ENCODE results near the gene BDP1. TPM values are rescaled to one million over a fixed set of nuclear protein-coding genes. Genes with fewer than 3 reads are reported as not detected.
"Not testable (repeated sequence)": the region's sequence is repeated elsewhere in the genome, so short reads cannot be mapped to it uniquely, and the experiment has no call there.

BDP1 gene
- total RNA-seq, 4 donors from 2014 or later = 17.9 to 68.9 (median 30.7) TPM

- H3K36me3 ChIP-seq = no peaks in the 10 kb centered on the region
- intact Hi-C loops (cut with DNase I; ENCODE audit: low total_unique reads) = no loop called here
Observed at GRCh38 chr5:71492817-71493615, 37.6 kb downstream of the BDP1 start.

DNA sequence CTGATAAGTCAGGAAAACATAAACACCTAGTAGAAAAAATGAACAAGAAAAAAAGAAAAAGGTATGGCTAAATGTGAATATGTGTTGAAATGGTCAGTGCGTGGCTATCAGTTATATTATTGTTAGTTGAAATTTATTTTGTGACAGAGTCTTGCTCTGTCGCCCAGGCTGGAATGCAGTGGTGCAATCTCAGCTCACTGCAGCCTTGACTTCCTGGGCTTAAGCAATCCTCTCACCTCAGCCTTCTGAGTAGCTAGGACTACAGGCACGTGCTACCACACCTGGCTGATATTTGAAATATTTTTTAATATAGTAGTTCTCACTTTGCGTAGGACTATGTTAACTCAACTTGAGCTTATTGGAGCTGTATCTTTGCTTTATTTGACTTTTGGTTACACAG lies 38.8 kb downstream of the BDP1 start:
- DNase-seq; H3K27ac ChIP-seq; H3K27me3 ChIP-seq; intact Hi-C loops (cut with DNase I; ENCODE audit: low total_unique reads); H3K4me1 ChIP-seq; H3K9me3 ChIP-seq; H3K4me3 ChIP-seq; H3K36me3 ChIP-seq: not testable (repeated sequence)

More at GRCh38 chr5:71492817-71493615, 37.6 kb downstream of the BDP1 start:
- Histone ChIP-seq H3K27ac (no peak overlapping the region), H3K27me3 (no peaks in the 10 kb centered on the region), H3K4me3 (no peak overlapping the region), H3K9me3 (no peaks in the 10 kb centered on the region), H3K4me1 (no peaks in the 10 kb centered on the region)
- no peak for TF ChIP-seq POLR2A (IDR thresholded peaks at IDR 0.05)
- no peak for DNase-seq

DNA sequence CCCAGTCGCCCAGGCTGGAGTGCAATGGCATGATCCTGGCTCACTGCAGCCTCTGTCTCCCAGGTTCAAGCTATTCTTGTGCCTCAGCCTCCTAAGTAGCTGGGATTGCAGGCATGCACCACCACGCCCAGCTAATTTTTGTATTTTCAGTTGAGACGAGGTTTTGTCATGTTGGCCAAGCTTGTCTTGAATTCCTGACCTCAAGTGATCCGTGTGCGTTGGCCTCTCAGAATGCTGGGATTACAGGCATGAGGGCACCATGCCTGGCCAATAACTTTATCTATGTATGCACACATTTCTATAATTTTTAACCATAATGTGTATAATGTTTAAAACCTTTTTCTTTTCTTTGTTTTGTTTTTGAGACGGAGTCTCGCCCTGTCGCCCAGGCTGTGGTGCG lies 43.3 kb downstream of the BDP1 start:
- H3K36me3 ChIP-seq; intact Hi-C loops (cut with DNase I; ENCODE audit: low total_unique reads): not testable (repeated sequence)

DNA sequence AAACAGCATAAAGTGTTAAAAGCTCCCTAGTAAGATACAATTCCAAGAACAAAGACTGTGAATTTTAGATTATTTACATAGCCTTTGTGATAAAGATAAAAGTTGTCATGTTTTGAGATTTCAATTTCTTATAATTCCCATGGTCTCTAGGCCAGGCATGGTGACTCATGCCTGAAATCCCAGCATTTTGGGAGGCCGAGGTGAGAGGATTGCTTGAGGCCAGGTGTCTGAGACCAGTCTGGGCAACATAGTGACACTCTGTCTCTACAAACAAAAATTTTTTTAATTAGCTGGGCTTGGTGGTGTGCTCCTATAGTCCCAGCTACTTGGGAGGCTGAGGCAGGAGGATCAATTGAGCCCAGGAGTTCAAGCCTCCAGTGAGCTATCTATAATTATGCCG lies 48.1 kb downstream of the BDP1 start:
- intact Hi-C loops (cut with DNase I; ENCODE audit: low total_unique reads) = no loop called here
- DNase-seq = no peak
- no peaks in the 10 kb centered on the region for H3K9me3 ChIP-seq
- H3K4me1 ChIP-seq = no peaks in the 10 kb centered on the region
- H3K27me3 ChIP-seq = no peaks in the 10 kb centered on the region
- H3K4me3 ChIP-seq = no peak overlapping the region
- H3K27ac ChIP-seq = no peak overlapping the region
- H3K36me3 ChIP-seq = no peaks in the 10 kb centered on the region
- no peak for TF ChIP-seq POLR2A (IDR thresholded peaks at IDR 0.05)
- TF ChIP-seq, protein P1, sequence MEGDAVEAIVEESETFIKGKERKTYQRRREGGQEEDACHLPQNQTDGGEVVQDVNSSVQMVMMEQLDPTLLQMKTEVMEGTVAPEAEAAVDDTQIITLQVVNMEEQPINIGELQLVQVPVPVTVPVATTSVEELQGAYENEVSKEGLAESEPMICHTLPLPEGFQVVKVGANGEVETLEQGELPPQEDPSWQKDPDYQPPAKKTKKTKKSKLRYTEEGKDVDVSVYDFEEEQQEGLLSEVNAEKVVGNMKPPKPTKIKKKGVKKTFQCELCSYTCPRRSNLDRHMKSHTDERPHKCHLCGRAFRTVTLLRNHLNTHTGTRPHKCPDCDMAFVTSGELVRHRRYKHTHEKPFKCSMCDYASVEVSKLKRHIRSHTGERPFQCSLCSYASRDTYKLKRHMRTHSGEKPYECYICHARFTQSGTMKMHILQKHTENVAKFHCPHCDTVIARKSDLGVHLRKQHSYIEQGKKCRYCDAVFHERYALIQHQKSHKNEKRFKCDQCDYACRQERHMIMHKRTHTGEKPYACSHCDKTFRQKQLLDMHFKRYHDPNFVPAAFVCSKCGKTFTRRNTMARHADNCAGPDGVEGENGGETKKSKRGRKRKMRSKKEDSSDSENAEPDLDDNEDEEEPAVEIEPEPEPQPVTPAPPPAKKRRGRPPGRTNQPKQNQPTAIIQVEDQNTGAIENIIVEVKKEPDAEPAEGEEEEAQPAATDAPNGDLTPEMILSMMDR (IDR thresholded peaks at IDR 0.05) = no peak

More for the DNA sequence above, 43.3 kb downstream of the BDP1 start:
- DNase-seq, H3K4me1 ChIP-seq, H3K27me3 ChIP-seq, H3K4me3 ChIP-seq, H3K9me3 ChIP-seq, H3K27ac ChIP-seq: not testable (repeated sequence)

GRCh38 chr5:71522151-71522550 lies 66.7 kb downstream of the BDP1 start:
- intact Hi-C loops (cut with DNase I; ENCODE audit: low total_unique reads) = no loop called here
- Histone ChIP-seq H3K27me3 (no peaks in the 10 kb centered on the region), H3K27ac (no peak overlapping the region), H3K4me3 (no peak overlapping the region), H3K9me3 (no peaks in the 10 kb centered on the region), H3K36me3 (no peaks in the 10 kb centered on the region), H3K4me1 (no peaks in the 10 kb centered on the region)
- TF ChIP-seq, protein P1 (IDR thresholded peaks at IDR 0.05) = no peak
- TF ChIP-seq POLR2A (IDR thresholded peaks at IDR 0.05) = no peak
- DNase-seq = no peak

- intact Hi-C loops (cut with DNase I; ENCODE audit: low total_unique reads); H3K36me3 ChIP-seq; H3K27me3 ChIP-seq; H3K4me3 ChIP-seq; H3K4me1 ChIP-seq; H3K27ac ChIP-seq; H3K9me3 ChIP-seq; DNase-seq: not testable (repeated sequence)
Observed at GRCh38 chr5:71525611-71526010, 70.2 kb downstream of the BDP1 start.

DNA sequence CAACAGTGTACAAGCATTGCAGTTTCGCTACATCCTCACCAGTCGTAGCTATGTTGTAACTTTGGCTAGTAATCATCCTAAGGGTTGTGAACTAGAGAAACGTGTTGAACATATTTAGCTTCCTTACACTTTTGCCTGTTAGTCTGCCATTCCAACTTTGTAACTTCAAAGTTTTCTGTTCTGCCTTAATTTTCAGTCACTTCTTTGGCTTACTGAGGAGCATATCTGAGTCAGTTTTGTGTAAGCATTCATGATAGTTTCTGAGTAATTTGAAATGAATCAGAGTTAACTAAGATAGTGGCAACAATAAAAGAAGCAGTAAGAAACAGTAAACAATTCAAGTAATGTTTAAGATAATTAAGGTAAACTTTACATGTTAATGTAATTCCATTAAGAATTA lies 72.8 kb downstream of the BDP1 start:
- no peaks in the 10 kb centered on the region for H3K4me1 ChIP-seq
- TF ChIP-seq, protein P1 (IDR thresholded peaks at IDR 0.05) = no peak
- TF ChIP-seq POLR2A (IDR thresholded peaks at IDR 0.05) = no peak
- H3K27me3 ChIP-seq = no peaks in the 10 kb centered on the region
- no peak overlapping the region for H3K27ac ChIP-seq
- no peak for DNase-seq
- H3K36me3 ChIP-seq = no peaks in the 10 kb centered on the region
- H3K4me3 ChIP-seq = no peak overlapping the region
- intact Hi-C loops (cut with DNase I; ENCODE audit: low total_unique reads) = no loop called here
- H3K9me3 ChIP-seq = no peaks in the 10 kb centered on the region
